Stomach (tissue), 4 donors: ENCODE data around the gene AJM1.
A peak's percentile ranks its signal among the peaks of the same experiment; 100 is the strongest.

ENCODE experiments used
- EP300 ChIP-seq: sonication (generic); formaldehyde crosslinking; IDR thresholded peaks from one replicate; pipeline ENCODE4 v1.6.1; 2017; ENCODE audit warnings: antibody characterized with exemption
- POLR2A ChIP-seq, 4 donors: fragments of 450-650 bp; IDR thresholded peaks; one replicate each; pipeline ENCODE4 v1.6.1; 2016; ENCODE audit warnings: antibody characterized with exemption in 4 of 4, control low read depth in 2 of 4, mild to moderate bottlenecking in 1 of 4, moderate library complexity in 1 of 4
- POLR2AphosphoS5 ChIP-seq, 3 donors: sonication (generic); formaldehyde crosslinking; IDR thresholded peaks; one replicate each; pipeline ENCODE4 v1.6.1; 2016; ENCODE audit warnings: antibody characterized with exemption in 3 of 3
- TF ChIP-seq, protein P1 (sequence below), 7 experiments: fragments of 450-650 bp in 4 of 7; fragments of 200-600 bp in 3 of 7; sonication (generic) in 3 of 7; IDR thresholded peaks; one replicate each; pipeline ENCODE4 v1.5.1; 2016 to 2019; ENCODE audit warnings: antibody characterized with exemption in 7 of 7, control low read depth in 2 of 7, mild to moderate bottlenecking in 1 of 7

DNA sequence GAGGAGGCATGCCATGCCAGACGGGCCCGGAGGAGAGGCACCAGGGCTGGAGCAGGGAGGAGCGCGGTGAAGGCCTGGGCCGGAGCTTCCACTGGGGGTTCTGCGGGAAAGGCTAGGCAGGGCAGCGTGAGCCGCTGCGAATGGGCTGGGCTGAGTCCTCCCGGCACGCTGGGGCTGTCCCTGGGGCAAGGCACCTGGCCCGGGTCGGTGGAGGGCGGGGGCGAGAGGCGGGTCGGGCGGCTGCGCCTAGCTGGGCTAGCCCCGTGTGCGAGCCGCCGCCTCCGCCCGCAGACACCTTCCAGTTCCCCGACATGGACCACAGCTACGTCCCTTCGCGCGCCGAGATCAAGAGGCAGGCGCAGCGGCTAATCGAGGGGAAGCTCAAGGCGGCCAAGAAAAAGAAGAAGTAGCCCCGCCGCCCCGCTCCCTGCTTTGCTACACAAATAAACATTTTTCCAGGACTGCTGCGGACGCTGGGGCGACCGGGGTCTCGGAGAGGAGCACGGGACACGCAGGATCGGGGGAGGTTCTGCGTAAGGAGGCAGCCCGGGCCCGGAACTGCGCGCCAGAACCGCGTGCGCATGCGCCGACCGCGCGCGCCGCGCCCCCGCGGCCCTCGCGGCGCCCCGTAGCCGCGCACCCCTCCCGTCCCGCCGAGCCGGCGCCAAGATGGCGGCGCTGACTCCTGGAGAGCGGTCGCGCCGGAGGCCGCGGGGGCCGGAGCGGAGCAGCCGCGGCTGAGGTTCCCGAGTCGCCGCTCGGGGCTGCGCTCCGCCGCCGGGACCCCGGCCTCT lies 34.8 kb upstream of the AJM1 start, which contains the start of gene RABL6:
- TF ChIP-seq POLR2AphosphoS5 (IDR thresholded peaks at IDR 0.05): peak in 2 of 3 donors; percentile 67 to 74
- TF ChIP-seq, protein P1, sequence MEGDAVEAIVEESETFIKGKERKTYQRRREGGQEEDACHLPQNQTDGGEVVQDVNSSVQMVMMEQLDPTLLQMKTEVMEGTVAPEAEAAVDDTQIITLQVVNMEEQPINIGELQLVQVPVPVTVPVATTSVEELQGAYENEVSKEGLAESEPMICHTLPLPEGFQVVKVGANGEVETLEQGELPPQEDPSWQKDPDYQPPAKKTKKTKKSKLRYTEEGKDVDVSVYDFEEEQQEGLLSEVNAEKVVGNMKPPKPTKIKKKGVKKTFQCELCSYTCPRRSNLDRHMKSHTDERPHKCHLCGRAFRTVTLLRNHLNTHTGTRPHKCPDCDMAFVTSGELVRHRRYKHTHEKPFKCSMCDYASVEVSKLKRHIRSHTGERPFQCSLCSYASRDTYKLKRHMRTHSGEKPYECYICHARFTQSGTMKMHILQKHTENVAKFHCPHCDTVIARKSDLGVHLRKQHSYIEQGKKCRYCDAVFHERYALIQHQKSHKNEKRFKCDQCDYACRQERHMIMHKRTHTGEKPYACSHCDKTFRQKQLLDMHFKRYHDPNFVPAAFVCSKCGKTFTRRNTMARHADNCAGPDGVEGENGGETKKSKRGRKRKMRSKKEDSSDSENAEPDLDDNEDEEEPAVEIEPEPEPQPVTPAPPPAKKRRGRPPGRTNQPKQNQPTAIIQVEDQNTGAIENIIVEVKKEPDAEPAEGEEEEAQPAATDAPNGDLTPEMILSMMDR (IDR thresholded peaks at IDR 0.05): no peak
- TF ChIP-seq POLR2A (IDR thresholded peaks at IDR 0.05): no peak
- TF ChIP-seq EP300: no peak
